ENCODE measurements around the gene ERBB2. TPM values are rescaled to one million over a fixed set of nuclear protein-coding genes. Genes with fewer than 3 reads are reported as not detected.

Gene ERBB2
- total and polyA plus RNA-seq, 2 experiments from 2014 or later = 46.2 to 196 TPM

- TF ChIP-seq ZNF462 (CRISPR knock-in tag; IDR thresholded peaks at IDR 0.05) = no peak
- TF ChIP-seq, protein P1, sequence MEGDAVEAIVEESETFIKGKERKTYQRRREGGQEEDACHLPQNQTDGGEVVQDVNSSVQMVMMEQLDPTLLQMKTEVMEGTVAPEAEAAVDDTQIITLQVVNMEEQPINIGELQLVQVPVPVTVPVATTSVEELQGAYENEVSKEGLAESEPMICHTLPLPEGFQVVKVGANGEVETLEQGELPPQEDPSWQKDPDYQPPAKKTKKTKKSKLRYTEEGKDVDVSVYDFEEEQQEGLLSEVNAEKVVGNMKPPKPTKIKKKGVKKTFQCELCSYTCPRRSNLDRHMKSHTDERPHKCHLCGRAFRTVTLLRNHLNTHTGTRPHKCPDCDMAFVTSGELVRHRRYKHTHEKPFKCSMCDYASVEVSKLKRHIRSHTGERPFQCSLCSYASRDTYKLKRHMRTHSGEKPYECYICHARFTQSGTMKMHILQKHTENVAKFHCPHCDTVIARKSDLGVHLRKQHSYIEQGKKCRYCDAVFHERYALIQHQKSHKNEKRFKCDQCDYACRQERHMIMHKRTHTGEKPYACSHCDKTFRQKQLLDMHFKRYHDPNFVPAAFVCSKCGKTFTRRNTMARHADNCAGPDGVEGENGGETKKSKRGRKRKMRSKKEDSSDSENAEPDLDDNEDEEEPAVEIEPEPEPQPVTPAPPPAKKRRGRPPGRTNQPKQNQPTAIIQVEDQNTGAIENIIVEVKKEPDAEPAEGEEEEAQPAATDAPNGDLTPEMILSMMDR (conservative IDR thresholded peaks at IDR 0.05; ENCODE audit: low read depth in 2 of 2) = no peak
Measured at GRCh38 chr17:39727556-39727955, 27.7 kb downstream of the ERBB2 start (continued).

DNA sequence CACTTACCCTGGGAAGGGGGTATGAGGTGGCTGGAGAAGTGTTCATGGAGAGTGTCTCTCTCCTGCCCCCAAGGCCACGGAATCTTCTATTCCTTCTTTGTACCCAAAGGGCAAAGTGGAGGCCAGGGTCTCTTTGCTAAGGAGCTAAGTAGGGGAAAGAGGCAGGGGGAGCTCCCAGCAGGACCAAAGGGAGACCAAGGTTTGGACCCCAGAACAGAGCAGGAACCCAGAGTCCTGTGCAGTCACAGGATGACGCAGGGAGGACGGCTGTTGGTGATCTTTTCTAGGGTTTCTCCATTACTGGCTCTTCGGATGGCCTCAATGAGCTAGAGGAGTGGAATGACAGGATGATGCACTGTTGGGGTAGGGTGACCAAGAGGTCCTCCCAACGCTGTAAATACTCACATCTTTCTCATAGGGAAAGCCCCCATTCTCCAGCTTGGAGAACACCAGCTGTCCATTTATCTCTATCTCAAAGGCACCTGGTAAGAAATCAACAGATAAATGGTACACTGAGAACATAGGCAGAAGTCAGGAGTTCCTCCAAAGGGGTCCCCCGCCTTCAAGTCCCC lies 29.5 kb downstream of the ERBB2 start:
- ATAC-seq = no peak
- H3K36me3 Mint-ChIP-seq (ENCODE audit: low read depth) = peaks cover 46% of the 10 kb centered on the region
- no peaks in the 10 kb centered on the region for H3K9me2 ChIP-seq (ENCODE audit: insufficient read depth)
- TF ChIP-seq NANOG (IDR thresholded peaks at IDR 0.05; ENCODE audit: borderline replicate concordance) (no peak), CREB1 (CRISPR knock-in tag; IDR thresholded peaks at IDR 0.05; ENCODE audit: low read depth) (no peak), STAT1 (IDR thresholded peaks at IDR 0.05; ENCODE audit: unreplicated experiment) (no peak), REST (IDR thresholded peaks at IDR 0.05; ENCODE audit: unreplicated experiment) (no peak), EZH2phosphoT487 (IDR thresholded peaks at IDR 0.05; ENCODE audit: unreplicated experiment) (no peak), ZNF331 (CRISPR knock-in tag; IDR thresholded peaks at IDR 0.05; ENCODE audit: low read depth) (no peak)
- TF ChIP-seq, protein P2, sequence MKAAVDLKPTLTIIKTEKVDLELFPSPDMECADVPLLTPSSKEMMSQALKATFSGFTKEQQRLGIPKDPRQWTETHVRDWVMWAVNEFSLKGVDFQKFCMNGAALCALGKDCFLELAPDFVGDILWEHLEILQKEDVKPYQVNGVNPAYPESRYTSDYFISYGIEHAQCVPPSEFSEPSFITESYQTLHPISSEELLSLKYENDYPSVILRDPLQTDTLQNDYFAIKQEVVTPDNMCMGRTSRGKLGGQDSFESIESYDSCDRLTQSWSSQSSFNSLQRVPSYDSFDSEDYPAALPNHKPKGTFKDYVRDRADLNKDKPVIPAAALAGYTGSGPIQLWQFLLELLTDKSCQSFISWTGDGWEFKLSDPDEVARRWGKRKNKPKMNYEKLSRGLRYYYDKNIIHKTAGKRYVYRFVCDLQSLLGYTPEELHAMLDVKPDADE (IDR thresholded peaks at IDR 0.05) = no peak
- TF ChIP-seq, protein P1 (conservative IDR thresholded peaks at IDR 0.05; ENCODE audit: low read depth in 2 of 2) = no peak

More for the DNA sequence above, 29.5 kb downstream of the ERBB2 start:
- peaks cover 15% of the 10 kb centered on the region for H3K4me1 ChIP-seq (ENCODE audit: insufficient read depth)
- no peak overlapping the region; the same call in 1 of the 2 replicates for H2AFZ ChIP-seq
- H3K4me2 ChIP-seq = peak overlapping the region; percentile 95
- DNase-seq (ENCODE audit: low spot score) = no peak
- Mint-ChIP-seq H3K4me3 (peak overlapping the region; percentile 85), H3K27me3 (ENCODE audit: insufficient read depth, low read depth, poor library complexity) (peaks cover 32% of the 10 kb centered on the region), H3K9me3 (no peaks in the 10 kb centered on the region; the same call in 2 of the 3 replicates), H3K4me1 (peaks cover 17% of the 10 kb centered on the region), H3K27ac (peak overlapping the region; percentile 88)
- H3K27ac ChIP-seq (ENCODE audit: low read depth) = peak overlapping the region; percentile 90
- peak overlapping the region; percentile 81 for H3K4me3 ChIP-seq
- no peaks in the 10 kb centered on the region for H3K79me2 ChIP-seq (replicated peaks; ENCODE audit: insufficient read depth)
- H3F3A ChIP-seq (replicated peaks; ENCODE audit: low read depth) = peaks cover 21% of the 10 kb centered on the region
- peaks cover 11% of the 10 kb centered on the region; the same call in 1 of the 2 replicates for H3K36me3 ChIP-seq (ENCODE audit: insufficient read depth)
- no peaks in the 10 kb centered on the region for H3K27me3 ChIP-seq (ENCODE audit: insufficient read depth)
- no peaks in the 10 kb centered on the region; the same call in 1 of the 2 replicates for H4K20me1 ChIP-seq (replicated peaks; ENCODE audit: insufficient read depth)

Data from GM23338 (cell line).